GM03348 (cell line): ENCODE results near the gene L3MBTL4.

Experiments used
- DNase-seq: peaks from one replicate; pipeline ENCODE4 v3.0.0; 2012; ENCODE audit warnings: low spot score

Gene L3MBTL4

DNA sequence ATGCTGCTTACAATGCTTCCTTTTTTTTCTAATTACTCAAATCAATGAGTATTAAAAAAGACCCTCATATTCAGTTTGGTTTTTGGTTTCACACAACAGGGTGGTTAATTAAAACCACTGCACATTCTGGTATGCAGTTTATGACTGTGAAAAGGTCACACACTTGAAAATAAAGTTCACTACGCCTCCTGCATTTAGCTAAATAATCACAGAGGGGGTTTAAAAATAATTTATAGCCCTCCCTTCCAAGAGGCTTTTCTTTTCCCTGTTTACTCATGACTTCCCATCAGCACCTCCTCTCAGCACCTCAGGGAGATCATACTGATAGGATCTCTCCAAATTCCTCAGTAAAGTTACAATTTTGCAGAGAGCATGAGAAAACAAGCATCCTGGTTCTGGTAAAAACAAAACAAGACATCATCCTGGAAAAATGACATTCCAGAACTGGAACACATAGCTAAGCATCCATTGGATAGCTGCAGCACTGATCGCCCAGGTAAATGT, 389.9 kb downstream of the L3MBTL4 start:
- peak; percentile 13 for DNase-seq

DNA sequence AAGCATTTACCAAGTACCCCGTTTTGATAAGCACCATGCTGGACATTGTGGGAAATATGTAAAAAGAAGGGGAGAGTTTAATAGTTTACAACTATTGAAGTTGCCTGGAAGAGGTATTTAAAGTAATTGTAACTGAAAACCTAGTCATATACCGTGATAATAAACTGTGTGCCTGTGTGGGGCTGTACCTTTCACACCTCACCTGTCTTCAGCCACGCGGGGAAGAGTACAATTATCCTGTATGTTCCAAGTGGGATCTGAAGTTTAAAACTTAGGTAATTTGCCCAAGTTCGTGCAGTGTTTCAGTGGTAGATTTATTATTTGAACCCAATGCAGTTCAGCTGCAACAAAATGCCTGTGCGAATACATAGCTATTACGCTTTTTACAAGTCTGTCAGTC, 391.2 kb downstream of the L3MBTL4 start:
- DNase-seq, result no peak

DNA sequence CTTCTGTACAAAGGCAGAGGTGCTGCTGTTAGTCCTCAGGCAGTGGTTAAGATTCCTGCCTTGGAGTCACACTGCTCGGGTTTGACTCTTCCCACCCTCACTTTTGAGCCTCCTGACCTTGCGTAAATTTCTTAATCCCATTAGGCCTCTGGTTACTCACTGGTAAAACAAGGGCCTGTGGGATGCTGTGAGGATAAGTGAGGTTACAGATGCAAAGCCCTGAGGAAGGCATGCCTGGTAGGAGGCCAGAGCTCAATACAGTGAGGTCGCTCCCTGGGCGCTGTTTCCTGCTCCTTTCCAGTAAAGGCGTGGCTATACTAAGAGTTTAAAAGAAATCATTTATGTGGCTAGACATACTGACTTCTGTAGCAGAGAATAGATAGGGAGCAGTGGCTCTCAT, 391.9 kb downstream of the L3MBTL4 start:
- peak; percentile 14 for DNase-seq

DNA sequence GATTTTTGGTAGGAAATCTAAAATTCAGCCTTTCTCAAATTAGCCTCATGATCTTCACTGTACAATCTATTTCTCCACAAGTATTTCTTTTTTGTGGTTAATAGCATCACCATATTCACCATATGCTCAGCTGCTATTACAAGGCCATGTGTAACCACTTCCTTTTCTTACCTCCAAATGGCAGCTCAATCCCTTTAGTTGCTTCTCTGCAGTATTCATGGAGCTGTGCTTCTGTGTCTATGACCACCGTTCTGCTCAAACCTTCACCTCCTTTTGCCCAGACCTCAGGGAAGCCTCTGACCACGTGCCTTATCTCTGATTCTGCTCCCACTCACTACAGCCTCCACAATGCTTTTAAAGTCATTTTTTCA, 392.7 kb downstream of the L3MBTL4 start:
- no peak for DNase-seq

DNA sequence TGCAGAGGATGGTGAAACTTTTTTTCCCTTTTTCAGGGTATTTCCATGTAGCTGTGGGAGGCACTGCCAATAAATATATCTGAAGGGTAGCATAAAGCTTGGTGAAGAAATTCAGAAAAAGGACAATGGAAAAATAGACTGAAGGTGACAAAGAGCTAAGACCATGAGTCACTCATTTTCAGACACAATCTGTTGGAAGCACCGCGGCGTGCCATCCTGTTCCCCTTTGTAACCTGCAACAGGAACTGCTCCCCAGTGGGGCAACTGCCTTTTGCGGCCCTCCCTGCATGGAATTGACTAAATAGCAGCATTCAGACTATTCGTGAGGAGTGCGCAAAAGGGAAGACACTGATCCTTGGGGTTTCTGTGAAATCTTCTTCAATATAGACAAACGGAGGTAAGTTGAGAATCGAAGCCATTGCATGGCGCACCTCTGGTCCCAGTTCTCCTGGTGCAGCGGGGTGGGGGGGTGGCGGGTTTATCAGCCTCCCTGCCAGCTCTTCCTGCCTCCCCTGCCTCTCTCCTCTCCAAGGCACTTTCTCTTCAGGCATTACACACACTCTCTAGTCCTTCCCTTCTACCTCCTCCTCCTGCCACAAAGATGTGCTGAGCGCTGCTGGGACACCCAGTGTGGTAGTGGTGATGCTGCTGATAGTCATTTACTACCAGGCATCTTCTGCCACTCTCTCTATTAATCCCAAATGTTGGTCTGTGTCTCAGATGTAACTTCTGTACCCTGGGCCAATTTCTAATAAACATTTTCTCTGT, 393.2 kb downstream of the L3MBTL4 start:
- no peak for DNase-seq

DNA sequence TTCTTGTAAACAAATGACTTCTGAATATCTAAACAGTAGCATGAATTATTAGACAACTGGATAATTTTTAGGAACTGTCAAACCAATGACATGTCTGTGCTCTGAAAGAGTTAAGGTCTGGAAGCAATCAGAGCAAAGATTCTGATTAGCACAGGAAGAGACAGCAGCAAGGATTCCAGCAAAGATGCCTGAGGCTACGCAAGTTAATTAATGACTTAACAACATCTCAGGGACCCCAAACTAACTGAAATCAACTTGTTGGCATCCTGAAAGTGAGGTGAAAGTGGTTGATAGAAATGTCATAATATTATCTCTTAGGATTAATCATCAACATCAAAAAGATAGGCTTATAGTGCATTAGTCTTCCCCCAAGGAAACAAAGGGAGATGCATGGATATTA, 396.0 kb downstream of the L3MBTL4 start:
- no peak for DNase-seq

DNA sequence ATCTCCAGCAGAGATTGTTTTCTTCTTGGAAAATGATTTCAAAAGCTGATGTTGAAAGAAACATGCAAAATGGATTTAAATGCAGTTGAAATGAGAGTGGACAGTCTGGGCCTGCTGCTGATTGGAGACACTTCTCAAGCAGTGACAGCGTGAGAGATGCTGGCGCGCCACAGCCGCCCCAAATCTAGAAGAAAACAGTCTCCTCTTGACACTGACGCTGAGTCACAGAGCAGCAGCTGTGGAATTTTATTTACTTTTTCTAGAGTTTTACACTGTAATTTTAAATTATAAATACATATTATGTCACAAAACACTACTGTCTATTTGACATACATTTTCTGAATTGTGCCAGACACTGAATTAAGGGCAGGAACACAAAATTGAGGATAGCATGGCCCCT, 397.5 kb downstream of the L3MBTL4 start:
- no peak for DNase-seq

DNA sequence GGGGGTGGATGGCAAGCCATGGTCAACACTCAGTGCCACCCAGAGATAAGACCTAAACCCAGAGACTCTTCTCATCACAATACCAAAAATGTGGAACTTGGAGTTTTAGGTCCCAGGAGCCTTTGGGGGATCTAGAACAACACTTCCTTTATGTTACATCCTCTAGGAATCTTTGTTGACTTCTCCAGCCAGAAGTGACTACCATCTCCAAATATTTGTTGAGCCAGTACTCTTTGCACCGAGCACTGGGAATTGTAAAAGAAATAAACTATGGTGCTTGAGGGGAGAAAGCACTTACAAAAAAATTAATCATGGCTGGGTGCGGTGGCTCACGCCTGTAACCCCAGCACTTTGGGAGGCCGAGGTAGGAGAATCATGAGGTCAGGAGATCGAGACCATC, 399.3 kb downstream of the L3MBTL4 start:
- no peak for DNase-seq

DNA sequence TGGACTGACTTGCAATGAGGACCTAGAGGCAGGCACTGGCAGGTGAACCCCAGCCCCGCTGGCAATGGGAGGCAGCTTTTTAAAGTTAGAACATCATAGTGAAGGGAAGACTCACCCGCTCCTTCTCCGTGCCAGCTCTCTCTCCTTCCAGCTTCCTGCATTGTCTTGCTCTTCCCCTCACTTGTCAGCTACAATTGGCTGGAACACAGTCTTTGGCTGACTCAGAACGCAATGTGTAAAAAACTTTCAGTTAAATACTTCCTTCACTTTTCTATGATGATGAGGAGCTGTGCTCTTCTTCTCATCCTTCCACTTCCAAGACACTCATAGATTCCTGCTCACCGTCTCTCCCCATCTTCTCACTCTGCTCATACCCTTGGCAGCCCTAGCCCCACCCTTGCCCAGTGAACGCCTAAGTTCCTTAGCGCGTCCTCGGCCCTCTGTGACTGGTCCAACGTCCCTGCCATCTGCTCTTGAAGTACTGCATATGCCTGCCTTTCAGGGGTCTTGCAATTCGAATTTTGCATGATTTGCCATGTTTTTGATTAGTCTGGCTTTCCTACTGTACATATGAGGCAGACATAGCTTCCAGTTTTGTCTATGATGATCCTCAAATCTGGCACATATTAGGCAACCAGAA, 401.4 kb downstream of the L3MBTL4 start:
- peak; percentile 64 for DNase-seq

DNA sequence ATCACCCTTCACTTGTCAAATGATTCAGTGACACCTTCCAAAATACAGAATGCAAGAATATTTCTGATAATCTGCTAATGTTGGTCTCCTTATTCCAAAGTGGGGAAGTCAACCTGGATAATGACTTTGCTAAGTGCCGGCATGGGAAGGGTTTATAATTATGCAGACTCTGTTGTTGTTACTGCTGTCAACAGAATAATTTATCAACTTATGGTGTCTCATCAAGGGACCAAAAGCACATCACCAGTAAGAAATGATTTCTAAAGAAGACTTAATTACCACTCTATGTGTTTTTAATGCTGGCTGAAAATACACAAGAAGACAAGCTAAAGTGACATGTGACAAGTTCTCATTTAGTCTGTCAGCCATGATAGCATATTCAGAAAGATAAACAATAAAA, 403.8 kb downstream of the L3MBTL4 start:
- no peak for DNase-seq

DNA sequence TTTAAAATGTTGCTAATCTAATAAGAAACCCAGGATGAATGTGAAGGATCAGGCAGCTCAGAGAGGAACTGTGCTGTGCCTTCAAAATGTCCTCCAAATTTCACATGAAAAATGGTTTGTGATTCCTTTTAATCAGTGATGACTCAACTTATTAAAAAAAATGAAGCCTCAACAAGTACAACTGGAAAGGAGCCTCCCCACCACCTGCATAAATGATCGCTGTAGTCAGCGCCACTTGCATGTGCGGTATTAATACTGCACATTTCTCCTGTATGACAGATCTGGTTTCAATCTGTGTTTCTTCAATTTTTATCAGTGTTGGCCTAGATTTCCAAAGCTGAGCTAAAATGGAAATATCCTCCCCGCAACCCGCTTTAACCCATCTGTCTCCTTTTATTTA, 404.4 kb downstream of the L3MBTL4 start:
- no peak for DNase-seq

DNA sequence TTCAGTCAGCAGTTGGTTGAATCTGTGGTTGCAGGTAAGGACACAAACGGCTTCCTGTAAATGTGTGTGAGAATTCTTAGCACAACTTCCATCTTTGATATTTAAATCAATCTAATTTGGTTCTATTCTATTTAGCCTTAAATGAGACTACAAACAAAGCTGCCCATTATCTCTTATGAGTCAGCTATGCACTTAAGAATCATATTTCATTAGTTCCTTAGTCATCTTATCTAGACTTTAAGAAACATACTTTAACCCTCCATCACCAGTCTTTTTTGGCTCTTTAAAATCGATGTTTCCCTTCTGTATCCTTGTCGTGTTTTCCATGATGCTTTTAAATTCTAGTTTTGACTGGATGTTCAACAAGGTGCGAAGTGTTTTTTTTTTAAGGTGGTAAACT, 405.0 kb downstream of the L3MBTL4 start:
- no peak for DNase-seq

DNA sequence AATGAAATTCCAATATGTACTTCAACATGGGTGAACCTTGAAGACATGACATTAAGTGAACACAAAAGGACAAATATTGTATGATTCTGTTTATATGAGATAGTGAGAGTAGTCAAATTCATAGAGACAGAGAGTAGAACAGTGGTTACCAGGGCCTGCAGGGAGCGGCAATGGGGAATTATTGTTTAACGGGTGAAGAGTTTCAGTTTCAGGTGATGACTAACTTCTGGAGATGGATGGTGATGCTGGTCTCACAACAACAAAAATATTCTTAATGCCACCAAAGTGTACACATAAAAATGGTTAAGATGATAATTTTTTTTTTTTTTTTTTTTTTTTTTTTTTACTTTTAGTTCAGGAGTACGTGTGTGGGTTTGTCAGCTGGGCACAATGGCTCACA, 410.0 kb downstream of the L3MBTL4 start:
- DNase-seq, result no peak

DNA sequence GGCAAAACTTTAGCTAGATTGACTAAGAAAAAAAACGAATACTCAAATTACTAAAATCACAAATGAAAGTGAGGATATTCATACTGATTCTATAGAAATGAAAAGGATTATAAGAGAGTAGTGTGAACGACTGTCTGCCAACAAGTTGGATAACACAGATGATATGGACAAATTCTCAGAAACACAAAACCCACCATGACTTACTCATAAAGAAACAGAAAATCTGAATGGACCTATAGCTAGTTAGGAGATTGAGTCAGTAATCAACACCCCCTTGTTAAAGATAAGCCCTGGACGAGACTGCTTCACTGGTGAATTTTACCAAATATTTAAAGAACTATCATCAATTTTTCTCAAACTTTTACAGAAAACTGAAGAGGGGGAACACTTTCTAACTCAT, 410.6 kb downstream of the L3MBTL4 start:
- DNase-seq, result no peak

DNA sequence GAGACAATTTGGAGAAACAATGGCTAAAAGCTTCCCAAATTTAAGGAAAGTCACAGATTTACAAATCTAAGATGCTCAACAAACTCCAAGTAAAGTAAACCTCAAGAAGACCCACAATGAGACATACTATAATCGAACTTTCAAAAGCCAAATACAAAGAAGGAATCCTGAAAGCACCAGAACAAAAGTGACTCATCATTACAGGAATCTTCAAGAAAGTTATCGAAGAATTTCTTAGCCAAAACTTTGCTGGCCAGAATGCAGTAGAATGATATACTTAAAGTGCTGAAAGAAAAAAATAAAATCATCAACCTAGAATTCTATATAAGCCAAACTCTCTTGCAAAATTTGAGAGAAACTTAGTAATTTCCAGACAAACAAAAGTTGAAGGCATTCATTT, 412.8 kb downstream of the L3MBTL4 start:
- DNase-seq, result no peak

DNA sequence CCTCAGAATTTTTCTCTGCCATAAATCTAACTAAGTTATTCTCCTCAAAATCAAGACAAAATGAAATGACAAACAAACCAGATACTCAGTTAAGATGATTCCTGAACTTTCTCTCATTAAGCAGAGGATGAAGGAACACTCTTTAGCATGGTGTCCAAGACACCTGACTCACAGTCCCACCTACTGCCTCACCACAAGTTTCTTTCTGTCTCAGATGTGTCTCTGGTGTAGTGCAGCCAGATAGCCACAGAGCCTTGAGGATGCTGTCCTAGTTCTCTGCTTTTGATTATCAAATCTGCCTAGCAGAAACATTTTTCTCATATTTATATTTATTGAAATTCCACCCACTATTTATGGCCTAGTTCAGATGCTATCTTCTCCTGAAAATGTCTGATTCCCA, 415.8 kb downstream of the L3MBTL4 start:
- no peak for DNase-seq

DNA sequence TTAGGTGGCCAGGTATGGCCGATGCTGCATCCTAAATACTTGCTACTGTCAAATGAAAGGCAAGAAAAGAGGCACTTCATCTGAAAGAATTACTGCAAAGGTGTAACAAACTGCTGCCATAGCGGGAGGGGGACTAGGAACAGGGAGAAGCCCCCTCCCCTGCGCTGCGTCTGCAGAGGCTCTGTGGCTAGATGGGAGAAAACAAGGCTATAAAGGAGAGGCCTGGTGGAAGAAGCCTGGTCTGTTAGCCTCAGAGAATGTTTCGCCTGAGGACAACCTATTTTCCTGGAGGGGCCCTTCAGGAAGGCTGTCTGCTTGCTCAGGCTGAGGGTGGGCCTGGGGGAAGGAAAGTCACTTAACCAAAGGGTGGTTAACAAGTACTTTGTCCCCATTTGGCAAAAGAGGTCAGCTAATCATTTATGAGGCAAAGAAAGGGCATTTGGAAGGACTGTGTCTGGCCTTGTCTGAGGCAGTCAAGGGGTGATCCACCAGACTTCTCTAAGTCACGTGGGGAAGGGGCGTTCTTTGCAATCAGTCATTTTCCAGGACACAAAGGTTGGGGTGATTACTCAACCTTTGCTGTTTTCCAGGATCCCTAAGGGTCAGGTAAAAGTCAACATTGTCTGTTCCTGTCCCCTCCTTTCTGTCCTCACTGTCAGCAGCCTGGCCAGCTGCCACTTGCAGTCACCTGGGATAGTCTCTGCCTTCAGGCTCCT, 416.4 kb downstream of the L3MBTL4 start:
- DNase-seq, result no peak

DNA sequence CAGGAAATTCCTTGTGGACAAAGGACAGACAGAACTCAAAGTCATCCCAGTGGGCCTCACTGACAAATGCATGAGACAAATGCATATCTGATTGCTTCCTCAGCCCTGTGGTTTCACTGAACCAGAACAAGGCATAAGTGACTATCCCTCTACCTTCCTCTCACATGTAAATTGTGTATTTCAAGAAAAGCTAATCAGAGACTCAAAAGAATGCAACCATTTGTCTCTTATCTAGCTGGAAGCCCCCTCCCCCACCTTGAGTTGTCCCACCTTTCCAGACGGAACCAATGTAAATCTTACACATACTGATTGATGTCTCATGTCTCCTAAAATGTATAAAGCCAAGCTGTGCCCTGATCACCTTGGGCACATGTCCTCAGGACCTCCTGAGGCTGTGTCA, 417.4 kb downstream of the L3MBTL4 start:
- DNase-seq, result no peak

DNA sequence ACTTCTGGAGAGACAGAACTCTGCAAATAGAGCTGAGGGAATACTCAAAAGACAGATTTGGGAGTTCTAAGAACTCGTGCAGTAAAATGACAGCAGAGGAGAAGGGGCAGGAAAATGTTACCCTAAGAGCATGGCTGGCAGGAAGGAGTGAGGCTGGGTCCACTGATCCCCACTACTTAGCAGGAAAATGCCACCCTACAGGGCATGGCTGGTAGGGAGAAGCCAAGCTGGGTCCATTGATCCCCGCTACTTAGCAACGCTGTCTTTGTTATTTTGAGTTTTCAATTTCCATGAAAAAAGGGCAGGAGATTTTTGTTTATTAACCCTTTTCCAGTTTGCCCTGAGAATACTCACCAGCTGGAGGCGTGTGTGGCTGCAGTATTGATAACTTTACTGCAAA, 419.1 kb downstream of the L3MBTL4 start:
- DNase-seq, result no peak

DNA sequence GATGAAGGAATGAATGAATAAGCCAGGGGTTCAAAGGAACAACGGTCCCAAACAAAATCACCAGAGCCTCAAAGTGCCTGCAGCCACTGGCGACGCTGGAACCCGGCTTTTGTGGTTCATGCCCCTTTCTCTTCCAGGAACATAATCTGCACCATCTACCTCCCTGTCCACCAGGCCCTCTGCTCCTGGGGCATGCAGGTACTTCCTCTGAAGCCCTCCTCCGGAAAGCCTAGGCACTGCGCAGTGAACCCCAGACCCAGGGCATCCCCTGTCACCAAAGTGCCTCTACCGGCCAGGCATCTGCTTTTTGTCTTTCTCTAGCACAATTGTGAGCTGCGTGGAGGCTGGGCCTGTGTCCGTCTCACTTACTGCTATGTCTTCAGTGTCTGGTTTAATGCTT, 420.8 kb downstream of the L3MBTL4 start:
- DNase-seq, result no peak

DNA sequence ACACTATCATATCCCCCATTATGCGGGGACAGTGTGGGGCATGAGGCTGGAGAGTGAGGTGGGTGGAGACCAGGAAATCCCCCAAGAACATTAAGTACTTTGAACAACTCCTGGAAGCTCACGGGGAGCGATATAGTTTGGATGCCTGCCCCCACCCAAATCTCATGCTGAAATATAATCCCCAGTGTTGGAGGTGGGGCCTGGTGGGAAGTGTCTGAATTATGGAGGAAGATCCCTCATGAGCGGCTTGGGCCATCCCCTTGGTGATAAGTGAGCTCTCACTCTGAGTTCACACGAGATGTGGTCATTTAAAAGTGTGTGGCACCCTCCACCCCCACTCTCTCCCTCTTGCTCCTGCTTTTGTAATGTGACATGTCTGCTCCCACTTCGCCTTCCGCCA, 422.3 kb downstream of the L3MBTL4 start:
- DNase-seq, result no peak

DNA sequence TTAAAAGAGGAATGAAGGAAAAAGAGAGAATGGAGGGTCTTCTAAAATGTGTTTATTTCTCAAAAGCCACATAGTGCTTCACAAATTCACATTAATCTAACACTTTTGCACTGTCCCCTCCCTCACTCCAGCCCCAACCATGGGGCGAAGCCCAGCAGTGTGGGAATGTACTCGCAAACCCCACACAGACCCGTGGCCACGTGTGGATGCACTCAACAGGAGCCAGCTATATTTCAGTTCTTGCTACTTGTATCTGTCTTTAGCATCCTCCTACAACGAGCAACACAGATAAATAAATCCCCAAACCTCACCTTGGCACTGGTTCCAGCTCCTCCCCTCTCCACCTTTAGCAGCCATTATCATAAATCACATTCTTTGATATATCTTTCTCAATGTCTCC, 427.5 kb downstream of the L3MBTL4 start:
- no peak for DNase-seq

DNA sequence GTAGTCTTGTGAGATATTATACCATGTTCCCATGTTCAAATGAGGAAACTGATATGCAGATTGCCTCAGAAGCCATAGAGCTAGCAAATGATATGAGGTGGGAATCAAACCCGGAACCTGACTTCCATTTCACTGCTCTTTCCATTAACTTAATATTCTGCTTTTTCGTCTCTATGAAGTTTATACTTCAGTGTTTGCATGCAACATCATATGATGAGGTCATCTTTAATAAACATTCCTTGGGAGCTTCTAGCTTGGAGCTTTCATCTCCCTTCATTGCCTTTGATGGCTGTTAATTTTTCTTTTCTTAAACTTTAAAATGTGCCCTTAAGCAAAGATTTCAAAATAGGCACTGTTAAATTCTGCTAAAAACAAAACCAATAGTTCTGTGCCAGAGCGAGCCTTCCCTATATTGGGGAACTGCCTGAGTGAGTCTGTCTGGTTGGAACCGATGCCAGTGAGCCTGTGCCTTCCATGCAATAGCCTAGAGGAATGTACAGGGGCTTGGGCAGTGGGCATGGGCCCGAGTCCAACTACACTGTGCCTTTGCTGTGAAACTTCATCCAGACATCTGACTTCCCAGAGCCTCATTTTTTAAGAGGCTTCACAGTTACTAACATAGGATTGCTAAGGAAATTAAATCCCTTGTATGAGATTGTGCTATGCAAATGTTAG, 428.3 kb downstream of the L3MBTL4 start:
- DNase-seq, result no peak
